Measurements from ENCODE around the gene HTT. TPM values are rescaled to one million over a fixed set of nuclear protein-coding genes. Genes with fewer than 3 reads are reported as not detected.

Gene HTT
- total RNA-seq, 1 donor from 2014 or later, result 65.2 TPM

DNA sequence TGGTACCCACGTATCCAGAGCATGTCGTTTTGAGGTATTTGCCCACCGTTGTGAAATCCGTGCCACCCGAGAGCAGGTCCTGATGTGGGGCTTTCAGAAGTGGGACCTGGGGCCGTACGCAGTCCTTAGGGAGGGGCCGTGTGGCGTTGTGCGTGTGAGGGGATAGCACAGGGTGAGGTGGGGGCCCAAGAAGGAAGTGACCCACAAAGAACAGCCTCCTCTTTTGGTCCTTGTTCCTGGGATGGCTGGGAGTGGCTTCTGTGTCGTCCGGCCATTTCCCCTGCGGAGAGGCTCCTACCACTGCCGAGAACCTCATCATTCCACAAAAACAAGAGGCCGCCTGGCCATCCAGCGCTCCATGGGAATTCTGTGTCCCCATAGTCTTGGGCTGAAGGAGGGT lies 157.5 kb downstream of the HTT start:
- no peak for DNase-seq (ENCODE audit: low read depth)
- peaks cover 34% of the 10 kb centered on the region for H3K36me3 Mint-ChIP-seq (ENCODE audit: low read depth, unreplicated experiment)
- FAIRE-seq, result no peak
- no peak overlapping the region for H2AFZ ChIP-seq (ENCODE audit: low read depth, low read length)
- H3K4me1 ChIP-seq (ENCODE audit: insufficient read depth, low read length), result no peaks in the 10 kb centered on the region
- H3K4me3 Mint-ChIP-seq (ENCODE audit: unreplicated experiment), result no peak overlapping the region
- no peaks in the 10 kb centered on the region for H3K27me3 Mint-ChIP-seq (ENCODE audit: low read depth, unreplicated experiment)
- H3K4me2 ChIP-seq (ENCODE audit: low read length), result no peak overlapping the region
- peaks cover 6% of the 10 kb centered on the region for H3K9me3 ChIP-seq (ENCODE audit: insufficient read depth, low read depth, low read length)
- H3K4me3 ChIP-seq (ENCODE audit: insufficient read depth, low read depth, low read length), result no peak overlapping the region
- peaks cover 3% of the 10 kb centered on the region for H3K9me3 Mint-ChIP-seq (ENCODE audit: unreplicated experiment)
- H4K20me1 ChIP-seq (ENCODE audit: insufficient read depth, low read length), result peaks cover 19% of the 10 kb centered on the region
- no peak overlapping the region for H3K27ac ChIP-seq (ENCODE audit: low read depth, low read length)
- peaks cover 35% of the 10 kb centered on the region for H3K36me3 ChIP-seq (ENCODE audit: insufficient read depth, low read length)
- no peak overlapping the region for H3K9ac ChIP-seq (ENCODE audit: low read length)
- peaks cover 15% of the 10 kb centered on the region for H3K4me1 Mint-ChIP-seq (ENCODE audit: low read depth, unreplicated experiment)
- no peaks in the 10 kb centered on the region for H3K79me2 ChIP-seq (ENCODE audit: insufficient read depth, low read length)
- no peaks in the 10 kb centered on the region for H3K27me3 ChIP-seq (ENCODE audit: insufficient read depth, low read length)
- no peak for TF ChIP-seq EZH2 (IDR thresholded peaks at IDR 0.05; ENCODE audit: insufficient read depth, low read length)
- TF ChIP-seq, protein P1, sequence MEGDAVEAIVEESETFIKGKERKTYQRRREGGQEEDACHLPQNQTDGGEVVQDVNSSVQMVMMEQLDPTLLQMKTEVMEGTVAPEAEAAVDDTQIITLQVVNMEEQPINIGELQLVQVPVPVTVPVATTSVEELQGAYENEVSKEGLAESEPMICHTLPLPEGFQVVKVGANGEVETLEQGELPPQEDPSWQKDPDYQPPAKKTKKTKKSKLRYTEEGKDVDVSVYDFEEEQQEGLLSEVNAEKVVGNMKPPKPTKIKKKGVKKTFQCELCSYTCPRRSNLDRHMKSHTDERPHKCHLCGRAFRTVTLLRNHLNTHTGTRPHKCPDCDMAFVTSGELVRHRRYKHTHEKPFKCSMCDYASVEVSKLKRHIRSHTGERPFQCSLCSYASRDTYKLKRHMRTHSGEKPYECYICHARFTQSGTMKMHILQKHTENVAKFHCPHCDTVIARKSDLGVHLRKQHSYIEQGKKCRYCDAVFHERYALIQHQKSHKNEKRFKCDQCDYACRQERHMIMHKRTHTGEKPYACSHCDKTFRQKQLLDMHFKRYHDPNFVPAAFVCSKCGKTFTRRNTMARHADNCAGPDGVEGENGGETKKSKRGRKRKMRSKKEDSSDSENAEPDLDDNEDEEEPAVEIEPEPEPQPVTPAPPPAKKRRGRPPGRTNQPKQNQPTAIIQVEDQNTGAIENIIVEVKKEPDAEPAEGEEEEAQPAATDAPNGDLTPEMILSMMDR (IDR thresholded peaks at IDR 0.05; ENCODE audit: insufficient read depth, low read depth, low read length), result no peak
- H3K27ac Mint-ChIP-seq (ENCODE audit: unreplicated experiment), result no peak overlapping the region

DNA sequence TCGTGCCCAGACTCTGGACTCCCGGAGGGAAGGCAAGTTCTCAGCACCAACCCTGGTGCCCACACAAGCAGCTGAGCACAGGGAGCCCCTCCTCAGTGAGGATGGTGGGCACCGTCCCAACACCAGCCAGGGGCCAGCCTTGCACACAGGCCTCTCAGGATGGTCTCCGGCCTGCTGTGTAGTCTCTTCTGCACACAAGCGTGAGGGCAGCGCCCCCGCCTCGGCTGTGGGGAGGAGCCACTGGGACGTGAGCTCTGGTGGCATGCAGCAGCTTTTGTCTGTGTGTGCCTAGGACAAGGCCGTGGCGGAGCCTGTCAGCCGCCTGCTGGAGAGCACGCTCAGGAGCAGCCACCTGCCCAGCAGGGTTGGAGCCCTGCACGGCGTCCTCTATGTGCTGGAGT lies 158.4 kb downstream of the HTT start:
- H3K36me3 Mint-ChIP-seq (ENCODE audit: low read depth, unreplicated experiment), result peaks cover 36% of the 10 kb centered on the region

More for the DNA sequence above, 158.4 kb downstream of the HTT start:
- Mint-ChIP-seq H3K27ac (ENCODE audit: unreplicated experiment) (no peak overlapping the region), H3K4me3 (ENCODE audit: unreplicated experiment) (no peak overlapping the region), H3K9me3 (ENCODE audit: unreplicated experiment) (peaks cover 3% of the 10 kb centered on the region), H3K27me3 (ENCODE audit: low read depth, unreplicated experiment) (no peaks in the 10 kb centered on the region), H3K4me1 (ENCODE audit: low read depth, unreplicated experiment) (peaks cover 14% of the 10 kb centered on the region)
- peaks cover 19% of the 10 kb centered on the region for H4K20me1 ChIP-seq (ENCODE audit: insufficient read depth, low read length)
- peaks cover 35% of the 10 kb centered on the region for H3K36me3 ChIP-seq (ENCODE audit: insufficient read depth, low read length)
- H3K27me3 ChIP-seq (ENCODE audit: insufficient read depth, low read length), result no peaks in the 10 kb centered on the region
- no peaks in the 10 kb centered on the region for H3K4me1 ChIP-seq (ENCODE audit: insufficient read depth, low read length)
- H3K79me2 ChIP-seq (ENCODE audit: insufficient read depth, low read length), result no peaks in the 10 kb centered on the region
- no peak overlapping the region for H3K4me3 ChIP-seq (ENCODE audit: insufficient read depth, low read depth, low read length)
- peaks cover 6% of the 10 kb centered on the region for H3K9me3 ChIP-seq (ENCODE audit: insufficient read depth, low read depth, low read length)
- H2AFZ ChIP-seq (ENCODE audit: low read depth, low read length), result no peak overlapping the region
- H3K4me2 ChIP-seq (ENCODE audit: low read length), result no peak overlapping the region
- FAIRE-seq (no peak), DNase-seq (ENCODE audit: low read depth) (no peak)
- H3K9ac ChIP-seq (ENCODE audit: low read length), result no peak overlapping the region
- TF ChIP-seq, protein P1 (IDR thresholded peaks at IDR 0.05; ENCODE audit: insufficient read depth, low read depth, low read length), result no peak
- no peak for TF ChIP-seq EZH2 (IDR thresholded peaks at IDR 0.05; ENCODE audit: insufficient read depth, low read length)
- no peak overlapping the region for H3K27ac ChIP-seq (ENCODE audit: low read depth, low read length)

Measured in astrocyte (in vitro differentiated cells and primary cell).